ENCODE results near the gene IL21R.

IL21R gene

GRCh38 chr16:27476240-27476639, 74.3 kb downstream of the IL21R start:
- no peak for DNase-seq
- H3K36me3 Mint-ChIP-seq (ENCODE audit: low read depth): peaks cover 44% of the 10 kb centered on the region
- no peaks in the 10 kb centered on the region for H3K27me3 Mint-ChIP-seq
- ATAC-seq: no peak
- no peaks in the 10 kb centered on the region for H3K4me1 Mint-ChIP-seq
- H3K27ac Mint-ChIP-seq: no peak overlapping the region
- H3K4me3 Mint-ChIP-seq: no peak overlapping the region
- no peaks in the 10 kb centered on the region for H3K9me3 Mint-ChIP-seq

DNA sequence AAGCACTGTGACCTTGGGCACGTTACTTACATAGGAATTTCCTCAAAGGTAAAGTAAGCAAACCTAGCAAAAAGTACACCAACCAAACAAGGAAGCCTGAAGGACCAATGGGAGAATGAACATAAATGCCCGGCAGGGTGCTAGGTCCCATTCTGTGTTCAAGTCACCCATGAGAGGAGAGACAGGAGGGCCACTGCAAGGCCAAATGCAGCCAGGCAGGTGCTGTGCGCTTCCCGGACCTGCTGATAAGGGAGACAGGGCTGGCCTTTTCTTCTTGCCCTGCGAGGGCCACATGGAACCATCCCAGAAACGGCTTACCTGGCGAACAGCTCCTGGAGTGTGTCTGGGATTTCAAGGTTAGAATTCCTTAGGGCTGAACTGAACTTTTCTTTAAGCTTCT, 78.8 kb downstream of the IL21R start:
- DNase-seq: no peak
- H3K4me3 Mint-ChIP-seq: no peak overlapping the region

DNA sequence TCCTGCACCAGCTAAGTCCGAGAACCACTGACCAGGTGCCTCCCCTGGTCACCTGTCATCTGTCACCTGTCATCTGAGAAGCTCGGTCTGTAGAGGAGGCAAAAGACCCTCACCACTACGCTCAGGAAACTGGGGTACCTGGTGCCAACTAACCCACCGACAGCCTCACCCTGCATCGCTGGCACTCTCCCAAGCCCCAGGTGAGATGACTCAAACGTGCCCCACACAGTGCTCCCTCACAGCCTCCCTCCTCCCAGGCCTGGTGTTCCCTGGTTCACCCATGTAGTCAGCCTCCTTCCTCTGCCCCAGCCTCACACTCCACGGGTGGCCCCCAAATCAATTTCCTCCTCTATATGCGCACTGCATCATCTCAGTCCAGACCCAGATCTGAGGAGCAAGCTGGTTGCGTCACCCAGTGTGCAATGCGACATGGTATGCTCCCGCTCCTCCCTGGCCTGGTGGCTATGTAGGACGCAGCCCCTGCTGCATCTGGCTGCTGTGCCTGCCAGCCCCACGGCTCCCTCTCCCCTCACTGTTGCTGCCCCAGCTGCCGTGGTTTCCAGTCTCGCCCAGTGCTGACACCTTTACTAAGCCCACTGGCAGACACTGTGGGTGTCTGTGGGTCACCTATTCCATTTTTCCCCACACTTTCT, 79.4 kb downstream of the IL21R start:
- H3K4me3 Mint-ChIP-seq: no peak overlapping the region
- DNase-seq: no peak
- ATAC-seq: no peak
- H3K4me1 Mint-ChIP-seq: no peaks in the 10 kb centered on the region
- H3K27ac Mint-ChIP-seq: no peak overlapping the region
- H3K9me3 Mint-ChIP-seq: no peaks in the 10 kb centered on the region
- H3K27me3 Mint-ChIP-seq: no peaks in the 10 kb centered on the region
- H3K36me3 Mint-ChIP-seq (ENCODE audit: low read depth): peaks cover 53% of the 10 kb centered on the region

More for the DNA sequence above, 78.8 kb downstream of the IL21R start:
- no peaks in the 10 kb centered on the region for H3K4me1 Mint-ChIP-seq
- peaks cover 57% of the 10 kb centered on the region for H3K36me3 Mint-ChIP-seq (ENCODE audit: low read depth)
- no peaks in the 10 kb centered on the region for H3K9me3 Mint-ChIP-seq
- no peak for ATAC-seq
- H3K27me3 Mint-ChIP-seq: no peaks in the 10 kb centered on the region
- H3K27ac Mint-ChIP-seq: no peak overlapping the region

DNA sequence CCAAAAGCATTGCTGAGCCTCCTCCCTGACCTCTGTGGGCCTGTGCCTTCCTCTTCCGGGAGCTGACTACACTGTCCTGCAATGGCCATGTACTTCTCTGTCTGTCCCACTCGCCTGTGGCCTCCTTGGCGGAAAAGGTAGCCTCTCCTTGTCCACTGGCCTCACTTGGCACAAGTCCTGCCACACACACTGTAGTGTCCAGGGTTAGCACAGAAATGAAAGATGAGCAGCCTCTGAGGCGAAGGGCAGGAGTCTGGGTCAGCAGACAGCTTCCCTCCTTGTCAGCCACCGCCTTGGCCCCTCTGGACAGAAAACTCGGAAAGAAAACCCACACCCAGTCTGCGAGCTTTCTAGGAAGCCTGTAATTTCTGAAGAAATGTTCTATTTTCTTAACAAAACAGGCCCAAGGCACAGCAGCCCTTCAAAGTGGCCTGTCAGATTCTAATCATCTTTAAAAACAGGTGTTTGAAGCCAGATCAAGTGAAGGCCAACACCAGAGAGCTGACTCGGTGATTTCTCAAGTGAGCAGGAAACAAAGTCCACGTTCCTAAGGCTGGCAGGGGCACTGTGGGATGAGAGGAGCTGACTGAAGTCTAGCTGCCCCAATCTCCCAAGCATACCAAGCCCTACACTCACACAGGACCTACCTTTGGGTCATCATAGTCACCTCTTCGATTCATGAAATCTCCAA, 80.6 kb downstream of the IL21R start:
- Mint-ChIP-seq H3K27ac (no peak overlapping the region), H3K4me1 (no peaks in the 10 kb centered on the region)
- ATAC-seq: no peak

DNA sequence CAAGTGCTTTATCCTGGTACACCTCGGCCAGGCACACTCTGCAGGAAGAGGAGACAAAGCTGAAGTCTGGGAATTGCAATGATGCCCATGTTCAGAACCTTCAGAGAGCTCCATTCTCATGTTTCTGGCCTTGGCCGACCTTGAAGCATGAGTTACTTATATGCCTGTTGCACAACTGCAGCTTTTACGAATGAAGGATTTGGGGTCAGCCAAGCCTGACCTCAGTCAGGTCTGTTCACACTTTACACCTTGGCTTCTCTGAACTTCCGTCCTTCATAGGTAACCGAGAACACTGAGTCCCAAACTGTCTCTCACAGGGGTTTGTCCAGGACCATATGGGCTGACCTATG, 81.1 kb downstream of the IL21R start:
- Mint-ChIP-seq H3K27me3 (no peaks in the 10 kb centered on the region), H3K4me3 (no peak overlapping the region), H3K9me3 (no peaks in the 10 kb centered on the region), H3K36me3 (ENCODE audit: low read depth) (peaks cover 49% of the 10 kb centered on the region), H3K27ac (no peak overlapping the region), H3K4me1 (no peaks in the 10 kb centered on the region)
- no peak for ATAC-seq
- DNase-seq: no peak

More for the DNA sequence above, 80.6 kb downstream of the IL21R start:
- H3K27me3 Mint-ChIP-seq: no peaks in the 10 kb centered on the region
- H3K9me3 Mint-ChIP-seq: no peaks in the 10 kb centered on the region
- DNase-seq: no peak
- H3K4me3 Mint-ChIP-seq: no peak overlapping the region
- peaks cover 47% of the 10 kb centered on the region for H3K36me3 Mint-ChIP-seq (ENCODE audit: low read depth)

GRCh38 chr16:27483624-27484023, 81.7 kb downstream of the IL21R start:
- DNase-seq (no peak), ATAC-seq (no peak)
- no peaks in the 10 kb centered on the region for H3K4me1 Mint-ChIP-seq
- no peaks in the 10 kb centered on the region for H3K9me3 Mint-ChIP-seq
- no peaks in the 10 kb centered on the region for H3K27me3 Mint-ChIP-seq
- no peak overlapping the region for H3K27ac Mint-ChIP-seq
- H3K4me3 Mint-ChIP-seq: no peak overlapping the region
- peaks cover 50% of the 10 kb centered on the region for H3K36me3 Mint-ChIP-seq (ENCODE audit: low read depth)

- Mint-ChIP-seq H3K36me3 (ENCODE audit: low read depth) (peaks cover 55% of the 10 kb centered on the region), H3K9me3 (no peaks in the 10 kb centered on the region), H3K27ac (no peak overlapping the region), H3K4me3 (no peak overlapping the region), H3K27me3 (no peaks in the 10 kb centered on the region), H3K4me1 (no peaks in the 10 kb centered on the region)
- ATAC-seq: no peak
- DNase-seq: no peak
Observed at GRCh38 chr16:27485126-27485525, 83.2 kb downstream of the IL21R start.

- no peak overlapping the region for H3K27ac Mint-ChIP-seq
- H3K9me3 Mint-ChIP-seq: no peaks in the 10 kb centered on the region
- H3K36me3 Mint-ChIP-seq (ENCODE audit: low read depth): peaks cover 50% of the 10 kb centered on the region
Observed at GRCh38 chr16:27485811-27486210, 83.8 kb downstream of the IL21R start.

GRCh38 chr16:27486344-27486743, 84.4 kb downstream of the IL21R start:
- no peaks in the 10 kb centered on the region for H3K27me3 Mint-ChIP-seq
- ATAC-seq: no peak
- H3K4me3 Mint-ChIP-seq: no peak overlapping the region
- no peaks in the 10 kb centered on the region for H3K9me3 Mint-ChIP-seq
- H3K36me3 Mint-ChIP-seq (ENCODE audit: low read depth): peaks cover 48% of the 10 kb centered on the region
- no peak for DNase-seq
- no peak overlapping the region for H3K27ac Mint-ChIP-seq
- H3K4me1 Mint-ChIP-seq: no peaks in the 10 kb centered on the region

More at GRCh38 chr16:27485811-27486210, 83.8 kb downstream of the IL21R start:
- no peaks in the 10 kb centered on the region for H3K27me3 Mint-ChIP-seq
- ATAC-seq (no peak), DNase-seq (no peak)
- no peak overlapping the region for H3K4me3 Mint-ChIP-seq
- H3K4me1 Mint-ChIP-seq: no peaks in the 10 kb centered on the region

DNA sequence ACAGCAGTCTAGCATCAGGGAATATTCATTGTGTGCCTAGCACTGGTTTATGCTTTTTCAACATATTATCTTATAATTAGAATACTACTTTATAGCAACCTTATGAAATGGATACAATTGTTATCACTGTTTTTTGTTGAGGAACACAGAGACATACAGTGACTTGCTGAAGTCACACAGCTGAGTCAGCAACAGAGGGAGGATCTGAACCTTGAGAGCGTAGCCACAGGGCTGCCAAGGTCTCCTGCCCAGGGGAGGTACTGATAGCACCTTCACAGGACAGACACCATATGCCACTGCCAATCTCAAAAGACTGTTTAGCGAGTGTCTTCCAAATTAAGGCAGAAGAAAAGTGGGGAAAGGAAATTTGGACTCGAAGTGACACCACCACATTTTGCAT, 84.8 kb downstream of the IL21R start:
- no peaks in the 10 kb centered on the region for H3K4me1 Mint-ChIP-seq
- H3K36me3 Mint-ChIP-seq (ENCODE audit: low read depth): peaks cover 49% of the 10 kb centered on the region
- no peak for ATAC-seq

GRCh38 chr16:27489421-27489820, 87.4 kb downstream of the IL21R start:
- DNase-seq: no peak
- Mint-ChIP-seq H3K4me1 (no peaks in the 10 kb centered on the region), H3K9me3 (no peaks in the 10 kb centered on the region), H3K27ac (no peak overlapping the region), H3K36me3 (ENCODE audit: low read depth) (peaks cover 40% of the 10 kb centered on the region), H3K4me3 (no peak overlapping the region), H3K27me3 (no peaks in the 10 kb centered on the region)
- ATAC-seq: no peak

More for the DNA sequence above, 84.8 kb downstream of the IL21R start:
- H3K9me3 Mint-ChIP-seq: no peaks in the 10 kb centered on the region
- H3K27ac Mint-ChIP-seq: no peak overlapping the region
- DNase-seq: no peak
- no peaks in the 10 kb centered on the region for H3K27me3 Mint-ChIP-seq
- H3K4me3 Mint-ChIP-seq: no peak overlapping the region

GRCh38 chr16:27489906-27490305, 87.9 kb downstream of the IL21R start:
- Mint-ChIP-seq H3K36me3 (ENCODE audit: low read depth) (peaks cover 42% of the 10 kb centered on the region), H3K4me1 (no peaks in the 10 kb centered on the region), H3K4me3 (no peak overlapping the region), H3K27ac (no peak overlapping the region), H3K27me3 (no peaks in the 10 kb centered on the region), H3K9me3 (no peaks in the 10 kb centered on the region)
- ATAC-seq (no peak), DNase-seq (no peak)

DNA sequence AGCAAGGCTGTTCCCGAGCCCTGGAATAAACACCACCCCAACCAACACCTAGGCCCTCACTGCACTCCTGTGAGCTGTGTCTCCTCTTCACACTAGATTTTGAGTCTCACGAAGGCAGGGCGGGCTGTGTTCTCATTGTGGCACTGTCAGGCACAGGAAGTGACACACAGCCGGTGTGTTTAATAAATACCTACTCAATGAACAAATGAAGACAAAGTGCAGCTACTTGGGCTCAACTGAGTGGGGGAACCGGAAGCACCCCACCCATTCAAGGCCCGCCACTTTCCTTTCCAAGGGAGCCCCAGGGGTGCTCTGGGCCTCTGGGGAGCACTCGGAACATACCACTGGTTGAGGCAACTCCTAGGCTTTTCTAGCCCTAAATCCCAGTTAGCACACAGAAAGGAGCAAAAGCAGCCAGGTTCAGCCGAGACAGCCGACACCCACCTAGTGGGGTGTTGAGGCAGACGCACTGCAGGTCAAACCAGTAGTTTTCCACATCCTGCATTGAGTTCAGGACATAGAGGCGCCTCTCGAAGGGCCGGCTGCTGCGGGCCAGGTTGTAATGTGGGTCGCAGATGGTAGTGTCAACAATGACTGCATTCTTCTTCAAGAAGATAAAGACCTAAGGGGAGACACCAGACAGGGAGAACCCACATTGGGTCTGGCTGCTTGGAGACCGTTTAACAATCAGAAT, 90.1 kb downstream of the IL21R start:
- DNase-seq: no peak
- H3K4me1 Mint-ChIP-seq: no peaks in the 10 kb centered on the region
- H3K27ac Mint-ChIP-seq: peak overlapping the region; percentile 32
- H3K36me3 Mint-ChIP-seq (ENCODE audit: low read depth): peaks cover 41% of the 10 kb centered on the region
- ATAC-seq: no peak
- no peaks in the 10 kb centered on the region for H3K27me3 Mint-ChIP-seq
- no peak overlapping the region for H3K4me3 Mint-ChIP-seq
- no peaks in the 10 kb centered on the region for H3K9me3 Mint-ChIP-seq

GRCh38 chr16:27492588-27492979, 90.6 kb downstream of the IL21R start:
- DNase-seq (no peak), ATAC-seq (no peak)
- Mint-ChIP-seq H3K27ac (no peak overlapping the region), H3K4me3 (no peak overlapping the region), H3K4me1 (no peaks in the 10 kb centered on the region), H3K36me3 (ENCODE audit: low read depth) (peaks cover 38% of the 10 kb centered on the region), H3K9me3 (no peaks in the 10 kb centered on the region), H3K27me3 (no peaks in the 10 kb centered on the region)

DNA sequence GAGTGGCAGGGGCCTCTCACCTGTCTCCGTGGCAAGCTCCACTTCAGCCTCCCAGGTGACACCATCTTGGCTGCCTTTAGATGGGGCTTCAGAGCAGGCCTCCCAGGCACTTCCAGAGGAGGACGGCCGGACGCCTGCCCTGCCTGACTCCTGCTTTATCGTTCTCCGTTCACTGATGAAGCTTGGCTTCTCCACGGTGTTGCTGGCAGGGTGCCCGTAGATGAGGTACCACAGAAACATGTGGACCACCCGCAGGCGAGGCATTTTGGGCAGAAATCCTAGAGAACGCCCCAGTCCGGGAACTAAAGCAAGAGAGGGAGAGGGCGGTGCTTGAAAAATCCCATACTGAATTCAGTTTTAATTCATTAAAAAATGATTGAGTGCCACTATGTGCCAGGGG, 93.2 kb downstream of the IL21R start:
- H3K27ac Mint-ChIP-seq: no peak overlapping the region
- H3K9me3 Mint-ChIP-seq: no peaks in the 10 kb centered on the region
- no peaks in the 10 kb centered on the region for H3K4me1 Mint-ChIP-seq
- H3K4me3 Mint-ChIP-seq: no peak overlapping the region
- no peaks in the 10 kb centered on the region for H3K27me3 Mint-ChIP-seq
- no peak for DNase-seq
- peaks cover 34% of the 10 kb centered on the region for H3K36me3 Mint-ChIP-seq (ENCODE audit: low read depth)
- no peak for ATAC-seq
